ENCODE results near the gene POU2AF3. TPM values are rescaled to one million over a fixed set of nuclear protein-coding genes. Genes with fewer than 3 reads are reported as not detected.

POU2AF3 gene, protein sequence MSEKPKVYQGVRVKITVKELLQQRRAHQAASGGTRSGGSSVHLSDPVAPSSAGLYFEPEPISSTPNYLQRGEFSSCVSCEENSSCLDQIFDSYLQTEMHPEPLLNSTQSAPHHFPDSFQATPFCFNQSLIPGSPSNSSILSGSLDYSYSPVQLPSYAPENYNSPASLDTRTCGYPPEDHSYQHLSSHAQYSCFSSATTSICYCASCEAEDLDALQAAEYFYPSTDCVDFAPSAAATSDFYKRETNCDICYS
- not detected for total RNA-seq
- total RNA-seq (2013): not detected

GRCh38 chr11:111298413-111299100, at the start of gene POU2AF3:
TSS of gene POU2AF3 (plus strand) at chr11:111298546. CDS start at chr11:111298582, 36 bp downstream.
- H3K4me3 Mint-ChIP-seq: no peak within 1 kb of the TSS
- no peak for ATAC-seq
- no peaks in the 10 kb centered on the region for H3K9me3 Mint-ChIP-seq
- peak within 1 kb of the TSS; percentile 32 for H3K4me3 ChIP-seq (ENCODE audit: low read length)
- H3K4me1 ChIP-seq (ENCODE audit: control insufficient read depth, insufficient read depth, low read length): no peaks in the 10 kb centered on the region
- no peaks in the 10 kb centered on the region for H3K36me3 Mint-ChIP-seq
- intact Hi-C loops (cut with micrococcal nuclease): no loop called here
- H3K36me3 ChIP-seq (ENCODE audit: control insufficient read depth, insufficient read depth, low read length): no peaks in the 10 kb centered on the region
- no peaks in the 10 kb centered on the region for H3K4me1 Mint-ChIP-seq
- H3K27me3 Mint-ChIP-seq (ENCODE audit: low read depth in 2 of 2): peaks cover 29 to 42% of the 10 kb centered on the region in 2 donors
- no peak for DNase-seq
- H3K27me3 ChIP-seq (ENCODE audit: control insufficient read depth, insufficient read depth, low read length): peaks cover 6% of the 10 kb centered on the region
- no peaks in the 10 kb centered on the region for H3K9me3 ChIP-seq (ENCODE audit: control insufficient read depth, insufficient read depth, low read length)
- 17% methylated on average over 57 of the region's 57 CpGs for WGBS (ENCODE audit: insufficient coverage)
- H3K27ac Mint-ChIP-seq: no peak within 1 kb of the TSS
- H3K27ac ChIP-seq (ENCODE audit: low read length): no peak within 1 kb of the TSS
- no peak for TF ChIP-seq CTCF (IDR thresholded peaks at IDR 0.05)

DNA sequence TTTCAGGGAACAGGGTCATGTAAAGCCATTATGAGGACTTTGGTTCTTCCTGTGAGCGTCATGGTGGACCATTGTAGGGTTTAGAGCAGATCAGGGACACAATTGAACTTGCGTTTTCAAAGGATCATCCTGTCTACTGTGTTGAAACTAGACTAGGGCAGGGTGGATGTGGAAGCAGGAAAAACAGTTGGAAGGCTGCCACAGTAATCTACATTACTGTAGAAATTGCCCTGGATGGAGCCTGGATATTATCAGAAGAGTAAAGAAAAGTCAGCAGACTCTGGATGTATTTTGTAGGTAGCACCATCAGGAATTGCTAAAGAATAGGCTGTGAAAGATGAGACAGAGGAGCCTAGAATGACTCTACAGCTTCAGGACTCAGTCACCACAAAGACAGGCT, 47.4 kb upstream of the POU2AF3 start:
- H3K9me3 ChIP-seq (ENCODE audit: control insufficient read depth, insufficient read depth, low read length): no peaks in the 10 kb centered on the region
- no peak overlapping the region for H3K4me3 ChIP-seq (ENCODE audit: low read length)
- no peak overlapping the region for H3K4me3 Mint-ChIP-seq
- no peaks in the 10 kb centered on the region for H3K36me3 ChIP-seq (ENCODE audit: control insufficient read depth, insufficient read depth, low read length)
- TF ChIP-seq CTCF (IDR thresholded peaks at IDR 0.05): no peak
- intact Hi-C loops (cut with micrococcal nuclease): no loop called here
- H3K27me3 ChIP-seq (ENCODE audit: control insufficient read depth, insufficient read depth, low read length): no peaks in the 10 kb centered on the region
- 91% methylated on average over 2 of the region's 2 CpGs for WGBS (ENCODE audit: insufficient coverage)
- H3K9me3 Mint-ChIP-seq: no peaks in the 10 kb centered on the region
- no peaks in the 10 kb centered on the region for H3K36me3 Mint-ChIP-seq
- H3K27ac ChIP-seq (ENCODE audit: low read length): no peak overlapping the region
- H3K4me1 ChIP-seq (ENCODE audit: control insufficient read depth, insufficient read depth, low read length): no peaks in the 10 kb centered on the region
- H3K4me1 Mint-ChIP-seq: no peaks in the 10 kb centered on the region
- peaks cover 9 to 17% of the 10 kb centered on the region in 2 donors for H3K27me3 Mint-ChIP-seq (ENCODE audit: low read depth in 2 of 2)
- ATAC-seq (no peak), DNase-seq (no peak)
- no peak overlapping the region for H3K27ac Mint-ChIP-seq

- intact Hi-C loops (cut with micrococcal nuclease): no loop called here
- no peaks in the 10 kb centered on the region for H3K36me3 ChIP-seq (ENCODE audit: control insufficient read depth, insufficient read depth, low read length)
- ATAC-seq: no peak
- Mint-ChIP-seq H3K27ac (no peak overlapping the region), H3K4me1 (no peaks in the 10 kb centered on the region), H3K36me3 (no peaks in the 10 kb centered on the region), H3K27me3 (ENCODE audit: low read depth in 2 of 2) (peaks cover 9 to 17% of the 10 kb centered on the region in 2 donors), H3K4me3 (no peak overlapping the region), H3K9me3 (no peaks in the 10 kb centered on the region)
- 50% methylated on average over 1 of the region's 1 CpG for WGBS (ENCODE audit: insufficient coverage)
- no peaks in the 10 kb centered on the region for H3K4me1 ChIP-seq (ENCODE audit: control insufficient read depth, insufficient read depth, low read length)
- no peak overlapping the region for H3K27ac ChIP-seq (ENCODE audit: low read length)
- no peaks in the 10 kb centered on the region for H3K27me3 ChIP-seq (ENCODE audit: control insufficient read depth, insufficient read depth, low read length)
- DNase-seq: no peak
- no peaks in the 10 kb centered on the region for H3K9me3 ChIP-seq (ENCODE audit: control insufficient read depth, insufficient read depth, low read length)
- no peak overlapping the region for H3K4me3 ChIP-seq (ENCODE audit: low read length)
- no peak for TF ChIP-seq CTCF (IDR thresholded peaks at IDR 0.05)
Measured at GRCh38 chr11:111253131-111253530, 45.2 kb upstream of the POU2AF3 start.

Data from natural killer cell (primary cell).